Cardiac muscle cell (in vitro differentiated cells and primary cell): ENCODE results near the gene CASP7. TPM values are rescaled to one million over a fixed set of nuclear protein-coding genes. Genes with fewer than 3 reads are reported as not detected.

Experiments
- DNase-seq, 2 donors: peaks; one replicate each; pipeline versions ENCODE4 v3.0.0 to v3.0.0-alpha.2; 2010 to 2017; ENCODE audit warnings: low read depth in 1 of 2, low spot score in 1 of 2
- H3K27ac ChIP-seq: fragments of 200-600 bp; sonication (generic); 2 replicates; pipeline ENCODE4 v1.5.1; 2016
- H3K27me3 ChIP-seq: fragments of 200-600 bp; sonication (generic); 2 replicates; pipeline ENCODE4 v1.6.0; 2016; ENCODE audit warnings: control low read depth
- H3K36me3 ChIP-seq: fragments of 200-600 bp; sonication (generic); 2 replicates; pipeline ENCODE4 v1.5.1; 2016; ENCODE audit warnings: control low read depth
- H3K4me1 ChIP-seq: fragments of 200-600 bp; sonication (generic); 2 replicates; pipeline ENCODE4 v1.8.1; 2017; ENCODE audit warnings: low read depth, mild to moderate bottlenecking, mixed run types
- H3K4me3 ChIP-seq: fragments of 200-600 bp; sonication (generic); 2 replicates; pipeline ENCODE4 v1.5.1; 2016; ENCODE audit warnings: mild to moderate bottlenecking
- H3K9me3 ChIP-seq: fragments of 200-600 bp; sonication (generic); 2 replicates; pipeline ENCODE4 v1.5.1; 2017; ENCODE audit warnings: low read depth, mild to moderate bottlenecking, control low read depth
- polyA plus RNA-seq: library from polyadenylated mRNA; unstranded; fragments of >200 nt; fragmentation: Nextera tagmentation; extraction: Ambion mirVana; gene quantifications from 2 replicates; pipeline ENCODE4 v1.2.1, GENCODE V29; 2016
- total RNA-seq: library from RNA; depleted of rRNA; stranded (reverse); fragments of >200 nt; gene quantifications from 2 replicates; pipeline ENCODE4 v1.2.3, GENCODE V29; 2016
- TF ChIP-seq, protein P1 (sequence below): IDR thresholded peaks from 2 replicates; pipeline ENCODE4 v1.5.1; 2012; ENCODE audit warnings: low read depth, mild to moderate bottlenecking, low read length

The CASP7 gene
- total and polyA plus RNA-seq, 2 experiments from 2014 or later, result 3.3 to 7.8 TPM

DNA sequence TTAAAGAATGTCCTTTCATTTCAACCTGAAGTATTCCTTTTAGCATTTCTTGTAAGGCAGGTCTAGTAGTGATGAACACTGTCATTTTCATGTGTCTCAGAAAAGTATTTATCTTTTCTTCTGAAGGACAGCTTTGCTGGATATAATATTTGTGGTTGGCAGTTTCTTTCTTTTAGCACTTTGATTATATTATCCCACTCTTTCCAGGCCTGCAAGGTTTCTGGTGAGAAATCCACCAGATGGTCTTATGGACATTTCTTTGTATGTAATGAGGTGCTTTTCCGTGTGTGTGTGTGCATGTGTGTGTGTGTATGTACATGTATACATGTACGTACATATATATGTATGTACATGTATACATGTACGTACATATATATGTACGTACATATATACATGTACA lies 7.3 kb downstream of the CASP7 start:
- Histone ChIP-seq H3K4me1 (no peaks in the 10 kb centered on the region), H3K27ac (no peak overlapping the region), H3K9me3 (no peaks in the 10 kb centered on the region), H3K4me3 (no peak overlapping the region), H3K27me3 (no peaks in the 10 kb centered on the region), H3K36me3 (no peaks in the 10 kb centered on the region)
- DNase-seq, result no peak
- TF ChIP-seq, protein P1, sequence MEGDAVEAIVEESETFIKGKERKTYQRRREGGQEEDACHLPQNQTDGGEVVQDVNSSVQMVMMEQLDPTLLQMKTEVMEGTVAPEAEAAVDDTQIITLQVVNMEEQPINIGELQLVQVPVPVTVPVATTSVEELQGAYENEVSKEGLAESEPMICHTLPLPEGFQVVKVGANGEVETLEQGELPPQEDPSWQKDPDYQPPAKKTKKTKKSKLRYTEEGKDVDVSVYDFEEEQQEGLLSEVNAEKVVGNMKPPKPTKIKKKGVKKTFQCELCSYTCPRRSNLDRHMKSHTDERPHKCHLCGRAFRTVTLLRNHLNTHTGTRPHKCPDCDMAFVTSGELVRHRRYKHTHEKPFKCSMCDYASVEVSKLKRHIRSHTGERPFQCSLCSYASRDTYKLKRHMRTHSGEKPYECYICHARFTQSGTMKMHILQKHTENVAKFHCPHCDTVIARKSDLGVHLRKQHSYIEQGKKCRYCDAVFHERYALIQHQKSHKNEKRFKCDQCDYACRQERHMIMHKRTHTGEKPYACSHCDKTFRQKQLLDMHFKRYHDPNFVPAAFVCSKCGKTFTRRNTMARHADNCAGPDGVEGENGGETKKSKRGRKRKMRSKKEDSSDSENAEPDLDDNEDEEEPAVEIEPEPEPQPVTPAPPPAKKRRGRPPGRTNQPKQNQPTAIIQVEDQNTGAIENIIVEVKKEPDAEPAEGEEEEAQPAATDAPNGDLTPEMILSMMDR, result no peak

DNA sequence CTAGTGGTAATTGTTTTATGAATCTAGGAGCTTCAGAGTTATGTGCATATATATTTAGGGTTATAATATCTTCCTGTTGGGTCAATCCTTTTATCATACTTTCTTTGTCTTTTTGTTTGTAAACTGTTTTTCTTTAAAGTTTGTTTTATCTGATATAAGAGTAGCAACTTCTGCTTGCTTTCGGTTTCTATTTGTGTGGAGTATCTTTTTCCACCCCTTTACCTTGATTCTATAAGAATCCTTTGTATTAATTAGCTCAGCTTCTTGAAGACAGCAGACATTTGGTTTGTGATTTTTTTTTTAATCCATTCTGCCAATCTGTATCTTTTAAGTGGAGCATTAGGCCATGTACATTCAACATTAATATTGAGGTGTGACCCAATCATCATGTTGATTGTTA lies 9.3 kb downstream of the CASP7 start:
- no peaks in the 10 kb centered on the region for H3K9me3 ChIP-seq
- no peak for DNase-seq
- no peaks in the 10 kb centered on the region for H3K27me3 ChIP-seq
- H3K36me3 ChIP-seq, result no peaks in the 10 kb centered on the region
- TF ChIP-seq, protein P1, result no peak
- no peak overlapping the region for H3K4me3 ChIP-seq
- H3K4me1 ChIP-seq, result no peaks in the 10 kb centered on the region
- no peak overlapping the region for H3K27ac ChIP-seq

DNA sequence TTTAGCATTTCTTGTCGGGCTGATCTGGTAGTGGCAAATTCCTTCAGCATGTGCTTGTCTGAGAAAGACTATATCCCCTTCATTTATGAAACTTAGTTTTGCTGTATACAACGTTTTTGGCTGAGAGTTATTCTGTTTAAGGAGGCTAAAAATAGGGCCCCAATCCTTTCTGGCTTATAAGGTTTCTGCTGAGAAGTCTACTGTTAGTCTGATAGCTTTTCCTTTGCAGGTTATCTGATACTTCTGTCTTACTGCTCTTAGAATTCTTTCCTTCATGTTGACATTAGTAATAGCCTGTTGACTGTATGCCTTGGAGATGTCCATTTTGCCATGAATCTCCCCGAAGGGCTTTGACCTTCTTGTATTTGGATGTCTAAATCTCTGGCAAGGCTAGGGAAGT lies 9.9 kb downstream of the CASP7 start:
- H3K9me3 ChIP-seq, result no peaks in the 10 kb centered on the region
- DNase-seq, result no peak
- H3K36me3 ChIP-seq, result no peaks in the 10 kb centered on the region
- H3K4me1 ChIP-seq, result no peaks in the 10 kb centered on the region
- no peak overlapping the region for H3K27ac ChIP-seq
- H3K27me3 ChIP-seq, result no peaks in the 10 kb centered on the region
- no peak overlapping the region for H3K4me3 ChIP-seq
- TF ChIP-seq, protein P1, result no peak

DNA sequence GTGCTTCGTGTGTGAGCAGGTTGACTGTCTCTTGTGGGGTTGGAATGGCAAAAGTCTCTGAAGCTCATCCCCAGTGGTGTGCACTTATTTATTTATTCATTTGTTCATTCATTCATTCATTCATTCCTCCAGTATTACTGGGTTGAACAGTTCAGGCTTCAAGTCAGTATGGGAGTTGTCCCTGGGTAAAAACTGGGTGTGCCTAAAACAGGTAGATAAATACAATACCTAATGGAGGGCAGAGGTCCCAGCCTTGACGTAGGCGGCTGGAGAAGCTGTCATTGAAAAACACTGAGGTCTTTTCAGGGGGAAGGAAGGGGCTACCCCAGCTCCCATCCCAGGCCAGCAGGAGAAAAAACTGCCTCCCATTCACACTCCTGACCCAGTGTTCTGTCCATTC lies 11.0 kb downstream of the CASP7 start:
- H3K27me3 ChIP-seq, result no peaks in the 10 kb centered on the region
- no peaks in the 10 kb centered on the region for H3K4me1 ChIP-seq
- H3K4me3 ChIP-seq, result no peak overlapping the region
- H3K36me3 ChIP-seq, result no peaks in the 10 kb centered on the region
- TF ChIP-seq, protein P1, result no peak
- no peaks in the 10 kb centered on the region for H3K9me3 ChIP-seq
- DNase-seq, result no peak
- H3K27ac ChIP-seq, result no peak overlapping the region

DNA sequence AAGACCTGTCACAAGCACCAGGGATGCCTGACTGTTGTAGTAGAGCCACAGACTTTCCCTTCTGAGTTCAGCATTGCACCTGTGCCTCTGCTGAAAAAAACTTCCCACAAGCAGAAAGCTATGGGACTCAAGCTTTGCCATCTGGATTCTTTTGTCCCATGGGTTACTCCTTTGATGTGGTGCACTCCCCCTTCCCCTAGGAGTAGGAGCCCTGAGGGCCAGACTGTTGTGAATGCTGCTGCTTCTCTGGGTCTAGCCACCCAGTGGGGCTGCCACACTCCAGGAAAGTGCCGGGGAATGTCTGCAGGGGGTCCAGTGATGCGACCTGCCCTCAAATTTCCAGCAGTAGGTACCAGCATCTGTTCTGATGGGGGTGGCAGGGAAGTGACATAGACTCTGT lies 11.7 kb downstream of the CASP7 start:
- TF ChIP-seq, protein P1, result no peak
- Histone ChIP-seq H3K36me3 (no peaks in the 10 kb centered on the region), H3K9me3 (no peaks in the 10 kb centered on the region), H3K4me3 (no peak overlapping the region), H3K27ac (no peak overlapping the region), H3K4me1 (no peaks in the 10 kb centered on the region), H3K27me3 (no peaks in the 10 kb centered on the region)
- no peak for DNase-seq

DNA sequence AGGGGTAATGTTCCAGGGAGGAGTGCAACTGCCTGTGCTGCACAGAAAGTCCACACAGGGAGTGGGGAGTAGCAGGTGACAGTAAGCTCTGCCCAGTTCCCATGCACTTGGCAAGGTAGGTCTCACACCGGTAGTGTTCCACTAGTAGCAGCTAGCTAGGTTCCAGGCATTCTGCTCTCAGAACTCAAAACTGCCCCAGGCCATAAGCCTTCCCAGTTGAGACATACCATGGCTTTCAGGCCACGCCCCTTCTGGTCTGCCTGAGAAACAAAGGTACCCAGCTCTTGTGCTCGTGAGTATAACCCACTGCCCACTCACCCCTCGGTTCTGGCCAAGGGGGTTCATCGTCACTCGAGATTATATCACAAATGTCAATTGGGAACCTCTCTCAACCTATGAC lies 12.6 kb downstream of the CASP7 start:
- Histone ChIP-seq H3K27ac (no peak overlapping the region), H3K4me3 (no peak overlapping the region), H3K4me1 (no peaks in the 10 kb centered on the region), H3K9me3 (no peaks in the 10 kb centered on the region), H3K27me3 (no peaks in the 10 kb centered on the region), H3K36me3 (no peaks in the 10 kb centered on the region)
- DNase-seq, result no peak
- TF ChIP-seq, protein P1, result no peak
